ENCODE results near the gene BCL2L13. TPM values are rescaled to one million over a fixed set of nuclear protein-coding genes. Genes with fewer than 3 reads are reported as not detected.

The BCL2L13 gene
- total RNA-seq, 1 experiment from 2014 or later: 26.0 TPM

DNA sequence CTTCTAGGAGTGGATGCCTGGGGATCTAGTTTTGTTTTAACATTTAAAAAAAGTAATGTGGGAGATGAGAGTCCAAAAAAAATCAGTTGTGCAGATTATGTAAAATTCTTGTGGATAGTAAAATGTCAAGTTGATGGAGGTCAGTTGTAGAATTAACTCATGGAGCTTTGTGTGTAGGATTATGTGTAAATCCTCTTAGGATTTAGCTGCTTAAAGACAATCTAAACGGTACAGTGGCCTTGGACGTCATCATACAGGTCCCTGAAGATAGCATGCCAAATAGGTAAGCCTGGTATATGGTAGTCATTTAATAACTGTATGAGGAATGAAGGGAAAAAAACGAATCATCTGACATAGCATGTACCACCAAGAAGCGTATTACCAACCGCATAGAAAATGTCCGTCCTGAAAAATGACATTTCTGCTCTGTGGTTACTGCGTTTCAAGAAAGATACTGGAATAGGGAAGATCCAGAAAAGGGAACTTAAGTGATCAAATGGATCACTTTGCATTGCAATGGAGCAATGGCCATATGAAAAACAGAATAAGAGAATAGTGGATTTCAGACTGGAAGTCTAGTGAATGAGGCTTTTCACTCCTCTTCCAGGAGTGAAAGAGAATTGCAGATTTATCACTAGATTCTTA, 61.3 kb downstream of the BCL2L13 start:
- Histone ChIP-seq H2BK12ac (ENCODE audit: insufficient read length, low read depth, low read length) (no peak overlapping the region), H4K91ac (ENCODE audit: insufficient read length, low read depth, low read length) (no peak overlapping the region), H3K27ac (ENCODE audit: insufficient read length, low read depth, low read length) (no peak overlapping the region), H3K9ac (ENCODE audit: extremely low read depth, insufficient read length, low read length) (no peak overlapping the region), H3K4me1 (ENCODE audit: insufficient read depth, low read length) (peaks cover 5% of the 10 kb centered on the region; the same call in 1 of the 2 replicates), H2BK20ac (ENCODE audit: low read depth, low read length, poor library complexity, severe bottlenecking) (no peak overlapping the region), H4K8ac (replicated peaks; ENCODE audit: insufficient read length, low read depth, low read length) (no peak overlapping the region), H3T11ph (ENCODE audit: low read length) (no peak overlapping the region), H3K79me2 (ENCODE audit: insufficient read depth, low read length) (no peaks in the 10 kb centered on the region), H2BK120ac (ENCODE audit: low read depth, low read length, poor library complexity, severe bottlenecking) (no peak overlapping the region), H3K23ac (ENCODE audit: insufficient read length, low read depth, low read length) (no peak overlapping the region), H3K79me1 (ENCODE audit: insufficient read depth, low read depth, low read length, poor library complexity, severe bottlenecking) (no peaks in the 10 kb centered on the region), H4K5ac (ENCODE audit: insufficient read length, low read depth, low read length) (no peak overlapping the region), H3K9me3 (ENCODE audit: control insufficient read depth, low read depth, low read length) (no peaks in the 10 kb centered on the region), H3K14ac (ENCODE audit: insufficient read depth, low read length) (no peak overlapping the region), H2AFZ (ENCODE audit: low read length) (no peak overlapping the region), H3K4me2 (ENCODE audit: insufficient read depth, insufficient read length, low read length) (no peak overlapping the region), H2BK15ac (ENCODE audit: low read depth, low read length) (no peak overlapping the region), H3K23me2 (ENCODE audit: insufficient read length, low read depth, low read length, poor library complexity, severe bottlenecking) (no peaks in the 10 kb centered on the region), H3K27me3 (ENCODE audit: insufficient read depth, low read length) (no peaks in the 10 kb centered on the region), H3K56ac (ENCODE audit: insufficient read length, low read depth, low read length) (no peak overlapping the region), H2AK5ac (ENCODE audit: insufficient read length, low read length) (no peak overlapping the region), H4K20me1 (ENCODE audit: control insufficient read depth, insufficient read depth, insufficient read length) (no peaks in the 10 kb centered on the region), H3K4ac (ENCODE audit: low read depth, low read length) (no peak overlapping the region), H2BK5ac (ENCODE audit: insufficient read length, low read length) (no peak overlapping the region), H3K18ac (ENCODE audit: insufficient read length, low read depth, low read length) (no peak overlapping the region)
- peaks cover 16 to 17% of the 10 kb centered on the region in 2 experiments for H3K4me1 Mint-ChIP-seq
- H3K4me3 Mint-ChIP-seq: no peak overlapping the region
- no CpG with 5 or more reads among the region's 7 CpGs for WGBS (ENCODE audit: extremely low coverage, insufficient read length, low lambda C conversion rate)
- H3K27me3 Mint-ChIP-seq (ENCODE audit: low read depth): no peaks in the 10 kb centered on the region
- TF ChIP-seq, protein P1, sequence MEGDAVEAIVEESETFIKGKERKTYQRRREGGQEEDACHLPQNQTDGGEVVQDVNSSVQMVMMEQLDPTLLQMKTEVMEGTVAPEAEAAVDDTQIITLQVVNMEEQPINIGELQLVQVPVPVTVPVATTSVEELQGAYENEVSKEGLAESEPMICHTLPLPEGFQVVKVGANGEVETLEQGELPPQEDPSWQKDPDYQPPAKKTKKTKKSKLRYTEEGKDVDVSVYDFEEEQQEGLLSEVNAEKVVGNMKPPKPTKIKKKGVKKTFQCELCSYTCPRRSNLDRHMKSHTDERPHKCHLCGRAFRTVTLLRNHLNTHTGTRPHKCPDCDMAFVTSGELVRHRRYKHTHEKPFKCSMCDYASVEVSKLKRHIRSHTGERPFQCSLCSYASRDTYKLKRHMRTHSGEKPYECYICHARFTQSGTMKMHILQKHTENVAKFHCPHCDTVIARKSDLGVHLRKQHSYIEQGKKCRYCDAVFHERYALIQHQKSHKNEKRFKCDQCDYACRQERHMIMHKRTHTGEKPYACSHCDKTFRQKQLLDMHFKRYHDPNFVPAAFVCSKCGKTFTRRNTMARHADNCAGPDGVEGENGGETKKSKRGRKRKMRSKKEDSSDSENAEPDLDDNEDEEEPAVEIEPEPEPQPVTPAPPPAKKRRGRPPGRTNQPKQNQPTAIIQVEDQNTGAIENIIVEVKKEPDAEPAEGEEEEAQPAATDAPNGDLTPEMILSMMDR (conservative IDR thresholded peaks at IDR 0.05): no peak
- no peak for DNase-seq
- no peaks in the 10 kb centered on the region for H3K9me3 Mint-ChIP-seq
- peaks cover 8 to 13% (median 9%) of the 10 kb centered on the region in 3 experiments for H3K36me3 Mint-ChIP-seq (ENCODE audit: insufficient read depth in 1 of 3, low read depth in 3 of 3)
- peak overlapping the region in 1 of 3 experiments; percentile 64; a peak in 1 of 7 replicates for H3K27ac Mint-ChIP-seq
